Measurements from ENCODE around the gene MINDY4. TPM values are rescaled to one million over a fixed set of nuclear protein-coding genes. Genes with fewer than 3 reads are reported as not detected.

MINDY4 gene
- total RNA-seq, 3 donors from 2014 or later (not counting 1 experiment from before 2014, with no cell fraction given), result 1.1 to 1.7 (median 1.1) TPM

DNA sequence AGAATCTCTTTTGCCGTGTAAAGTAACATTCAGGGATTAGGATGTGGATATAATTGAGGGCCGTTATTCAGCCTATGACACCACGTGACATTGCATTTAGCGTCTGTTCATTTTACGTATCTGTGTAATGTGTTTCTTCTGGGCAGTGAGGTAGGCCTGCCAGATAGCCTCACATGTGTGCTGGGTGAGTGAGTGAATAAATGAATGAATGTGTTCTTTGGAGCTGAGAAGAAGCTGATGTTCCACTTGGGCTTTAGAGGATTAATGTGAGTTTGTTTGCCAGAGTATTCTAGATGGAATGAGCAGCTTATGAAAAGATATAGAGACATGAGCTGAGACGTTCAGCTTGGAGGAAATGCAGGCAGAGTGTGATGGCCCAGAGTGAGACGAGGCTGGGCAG is 55.0 kb downstream of the MINDY4 start:
- Histone ChIP-seq H3K27ac (ENCODE audit: low read length) (no peak overlapping the region), H3K36me3 (ENCODE audit: control insufficient read depth, insufficient read depth, low read length) (no peaks in the 10 kb centered on the region), H3K9me3 (ENCODE audit: control insufficient read depth, insufficient read depth, low read length) (no peaks in the 10 kb centered on the region), H3K4me1 (ENCODE audit: control insufficient read depth, insufficient read depth, low read length) (no peaks in the 10 kb centered on the region), H3K27me3 (ENCODE audit: control insufficient read depth, insufficient read depth, low read length) (no peaks in the 10 kb centered on the region), H3K4me3 (ENCODE audit: low read length) (no peak overlapping the region)
- 92% methylated on average over 7 of the region's 7 CpGs for WGBS (ENCODE audit: insufficient coverage)
- no peak overlapping the region for H3K4me3 Mint-ChIP-seq
- DNase-seq (no peak), ATAC-seq (no peak)
- peaks cover 0 to 2% of the 10 kb centered on the region in 2 donors for H3K9me3 Mint-ChIP-seq
- H3K27me3 Mint-ChIP-seq (ENCODE audit: low read depth in 2 of 2), result peaks cover 0 to 18% of the 10 kb centered on the region in 2 donors
- no peak overlapping the region for H3K27ac Mint-ChIP-seq
- intact Hi-C loops (cut with micrococcal nuclease), result no loop called here
- H3K4me1 Mint-ChIP-seq, result no peaks in the 10 kb centered on the region
- no peaks in the 10 kb centered on the region for H3K36me3 Mint-ChIP-seq
- no peak for TF ChIP-seq CTCF (IDR thresholded peaks at IDR 0.05)

- H3K9me3 ChIP-seq (ENCODE audit: control insufficient read depth, insufficient read depth, low read length), result no peaks in the 10 kb centered on the region
- H3K36me3 Mint-ChIP-seq, result no peaks in the 10 kb centered on the region
- H3K9me3 Mint-ChIP-seq, result peaks cover 0 to 2% of the 10 kb centered on the region in 2 donors
- H3K27me3 Mint-ChIP-seq (ENCODE audit: low read depth in 2 of 2), result peaks cover 0 to 1% of the 10 kb centered on the region in 2 donors
- no peak for TF ChIP-seq CTCF (IDR thresholded peaks at IDR 0.05)
- H3K4me1 ChIP-seq (ENCODE audit: control insufficient read depth, insufficient read depth, low read length), result no peaks in the 10 kb centered on the region
- no peaks in the 10 kb centered on the region for H3K36me3 ChIP-seq (ENCODE audit: control insufficient read depth, insufficient read depth, low read length)
- intact Hi-C loops (cut with micrococcal nuclease), result no loop called here
- no peak for DNase-seq
- no peaks in the 10 kb centered on the region for H3K4me1 Mint-ChIP-seq
- no peak for ATAC-seq
- H3K27me3 ChIP-seq (ENCODE audit: control insufficient read depth, insufficient read depth, low read length), result no peaks in the 10 kb centered on the region
- no peak overlapping the region for H3K27ac ChIP-seq (ENCODE audit: low read length)
- H3K27ac Mint-ChIP-seq, result no peak overlapping the region
- H3K4me3 Mint-ChIP-seq, result no peak overlapping the region
- 95% methylated on average over 9 of the region's 9 CpGs for WGBS (ENCODE audit: insufficient coverage)
- H3K4me3 ChIP-seq (ENCODE audit: low read length), result no peak overlapping the region
Measured at GRCh38 chr7:30828591-30828990, 57.4 kb downstream of the MINDY4 start.

GRCh38 chr7:30829471-30829870 is 58.3 kb downstream of the MINDY4 start:
- Mint-ChIP-seq H3K4me1 (no peaks in the 10 kb centered on the region), H3K4me3 (no peak overlapping the region), H3K9me3 (peaks cover 0 to 2% of the 10 kb centered on the region in 2 donors), H3K36me3 (peaks cover 1% of the 10 kb centered on the region), H3K27ac (no peak overlapping the region), H3K27me3 (ENCODE audit: low read depth in 2 of 2) (no peaks in the 10 kb centered on the region)
- H3K4me1 ChIP-seq (ENCODE audit: control insufficient read depth, insufficient read depth, low read length), result no peaks in the 10 kb centered on the region
- H3K27ac ChIP-seq (ENCODE audit: low read length), result no peak overlapping the region
- no peak overlapping the region for H3K4me3 ChIP-seq (ENCODE audit: low read length)
- intact Hi-C loops (cut with micrococcal nuclease), result no loop called here
- H3K9me3 ChIP-seq (ENCODE audit: control insufficient read depth, insufficient read depth, low read length), result peaks cover 9% of the 10 kb centered on the region
- no peaks in the 10 kb centered on the region for H3K27me3 ChIP-seq (ENCODE audit: control insufficient read depth, insufficient read depth, low read length)
- no peaks in the 10 kb centered on the region for H3K36me3 ChIP-seq (ENCODE audit: control insufficient read depth, insufficient read depth, low read length)
- WGBS (ENCODE audit: insufficient coverage), result 90% methylated on average over 2 of the region's 2 CpGs
- ATAC-seq, result no peak
- TF ChIP-seq CTCF (IDR thresholded peaks at IDR 0.05), result no peak
- DNase-seq, result no peak

- H3K4me1 ChIP-seq (ENCODE audit: control insufficient read depth, insufficient read depth, low read length), result no peaks in the 10 kb centered on the region
- H3K27ac ChIP-seq (ENCODE audit: low read length), result no peak overlapping the region
- H3K36me3 Mint-ChIP-seq, result peaks cover 7% of the 10 kb centered on the region
- no peak overlapping the region for H3K27ac Mint-ChIP-seq
- no peaks in the 10 kb centered on the region for H3K27me3 ChIP-seq (ENCODE audit: control insufficient read depth, insufficient read depth, low read length)
- no peaks in the 10 kb centered on the region for H3K27me3 Mint-ChIP-seq (ENCODE audit: low read depth in 2 of 2)
- DNase-seq (no peak), ATAC-seq (no peak)
- no peaks in the 10 kb centered on the region for H3K4me1 Mint-ChIP-seq
- 100% methylated on average over 1 of the region's 2 CpGs for WGBS (ENCODE audit: insufficient coverage)
- H3K9me3 ChIP-seq (ENCODE audit: control insufficient read depth, insufficient read depth, low read length), result peaks cover 9% of the 10 kb centered on the region
- H3K36me3 ChIP-seq (ENCODE audit: control insufficient read depth, insufficient read depth, low read length), result no peaks in the 10 kb centered on the region
- no peak for TF ChIP-seq CTCF (IDR thresholded peaks at IDR 0.05)
- intact Hi-C loops (cut with micrococcal nuclease), result no loop called here
- H3K4me3 ChIP-seq (ENCODE audit: low read length), result no peak overlapping the region
- no peak overlapping the region for H3K4me3 Mint-ChIP-seq
- peaks cover 0 to 5% of the 10 kb centered on the region in 2 donors for H3K9me3 Mint-ChIP-seq
Measured at GRCh38 chr7:30831227-30831626, 60.0 kb downstream of the MINDY4 start.
